Keratinocyte (primary cell): ENCODE data around the gene LCOR. TPM values are rescaled to one million over a fixed set of nuclear protein-coding genes. Genes with fewer than 3 reads are reported as not detected.
"Not testable (repeated sequence)": the region's sequence is repeated elsewhere in the genome, so short reads cannot be mapped to it uniquely, and the experiment has no call there.

Experiments
- DNase-seq: peaks from one replicate; pipeline ENCODE4 v3.0.0-alpha.2; 2011; ENCODE audit warnings: low read depth, missing footprints, low spot score
- FAIRE-seq: peaks from 2 replicates; lab custom pipeline; 2011; peaks lifted over from hg19 to GRCh38; lab: Jason Lieb, UNC
- H2AFZ ChIP-seq: 2 replicates; pipeline ENCODE4 v1.6.0; 2012; ENCODE audit warnings: low read length, control low read depth, inconsistent platforms; ENCODE audit not compliant: control insufficient read depth
- H3K27ac ChIP-seq: 2 replicates; pipeline ENCODE4 v1.5.1; 2011; ENCODE audit warnings: low read length; ENCODE audit not compliant: control insufficient read depth, insufficient read depth
- H3K27me3 ChIP-seq: 3 replicates; pipeline ENCODE4 v1.6.0; 2011; ENCODE audit warnings: low read length; ENCODE audit not compliant: control insufficient read depth, insufficient read depth; ENCODE audit errors: extremely low read depth
- H3K36me3 ChIP-seq, 2 experiments: 2 replicates in 1 of 2; 3 replicates in 1 of 2; pipeline ENCODE4 v1.5.1; 2011; ENCODE audit warnings: low read length in 2 of 2, mild to moderate bottlenecking in 1 of 2; ENCODE audit not compliant: control insufficient read depth in 2 of 2, insufficient read depth in 2 of 2; ENCODE audit errors: extremely low read depth in 1 of 2
- H3K4me1 ChIP-seq: 3 replicates; pipeline ENCODE4 v1.5.1; 2011; ENCODE audit warnings: low read length; ENCODE audit not compliant: control insufficient read depth, insufficient read depth; ENCODE audit errors: extremely low read depth
- H3K4me2 ChIP-seq: 3 replicates; pipeline ENCODE4 v1.6.0; 2011; ENCODE audit warnings: low read depth, low read length; ENCODE audit not compliant: control insufficient read depth, insufficient read depth; ENCODE audit errors: extremely low read depth
- H3K4me3 ChIP-seq, 3 experiments: fragments of 200-600 bp in 1 of 3; sonication (generic) in 1 of 3; 2 replicates in 2 of 3; 3 replicates in 1 of 3; pipeline ENCODE4 v1.5.1; 2011 to 2016; ENCODE audit warnings: low read length in 3 of 3, mild to moderate bottlenecking in 3 of 3, control low read depth in 2 of 3, inconsistent platforms in 1 of 3, low read depth in 1 of 3, mixed read lengths in 1 of 3, mixed run types in 1 of 3, moderate library complexity in 1 of 3; ENCODE audit not compliant: control insufficient read depth in 2 of 3, insufficient read depth in 2 of 3; ENCODE audit errors: extremely low read depth in 1 of 3
- H3K79me2 ChIP-seq: 2 replicates; pipeline ENCODE4 v1.6.0; 2012; ENCODE audit warnings: low read length; ENCODE audit not compliant: control insufficient read depth, insufficient read depth
- H3K9ac ChIP-seq: 3 replicates; pipeline ENCODE4 v1.6.0; 2011; ENCODE audit warnings: low read length; ENCODE audit not compliant: control insufficient read depth, insufficient read depth; ENCODE audit errors: extremely low read depth
- H3K9me1 ChIP-seq: 3 replicates; pipeline ENCODE4 v1.6.0; 2011; ENCODE audit warnings: low read length; ENCODE audit not compliant: control insufficient read depth, insufficient read depth; ENCODE audit errors: extremely low read depth
- H3K9me3 ChIP-seq: 2 replicates; pipeline ENCODE4 v1.5.1; 2012; ENCODE audit warnings: low read depth, low read length; ENCODE audit not compliant: control insufficient read depth
- H4K20me1 ChIP-seq: 3 replicates; pipeline ENCODE4 v1.6.0; 2011; ENCODE audit warnings: low read length; ENCODE audit not compliant: control insufficient read depth, insufficient read depth; ENCODE audit errors: extremely low read depth
- EZH2 ChIP-seq: IDR thresholded peaks from one replicate; pipeline ENCODE4 v1.6.1; 2012; ENCODE audit warnings: inconsistent platforms, mild to moderate bottlenecking, low read length, moderate library complexity
- dilution Hi-C: fragments of 300-500 bp; cut with MboI; formaldehyde crosslinking; loops from one replicate; pipeline ENCODE4 v1.7.0; 2020; ENCODE audit warnings: low sequenced_read_pairs; ENCODE audit not compliant: extremely low pct_ligation_motif_present
- polyA plus RNA-seq, 5 experiments: library from polyadenylated mRNA; depleted of rRNA in 3 of 5; stranded (reverse) in 3 of 5; stranded (forward) in 1 of 5; unstranded in 1 of 5; fragments of >200 nt; gene quantifications; 1 replicate in 1 of 5; 2 replicates in 3 of 5; 3 replicates in 1 of 5; pipeline versions ENCODE4 v1.2.1 to v1.2.3, GENCODE V29; 2011 to 2012; ENCODE audit warnings: missing spikeins in 2 of 5, low read depth in 1 of 5, low replicate concordance in 1 of 5
- TF ChIP-seq, protein P1 (sequence below), 3 experiments: IDR thresholded peaks in 1 of 3; conservative IDR thresholded peaks in 1 of 3; optimal IDR thresholded peaks in 1 of 3; 2 replicates in 2 of 3; 3 replicates in 1 of 3; pipeline versions ENCODE3 to v1.5.1; 2011; ENCODE audit warnings: low read length in 3 of 3, mild to moderate bottlenecking in 3 of 3, moderate library complexity in 2 of 3, control low read depth in 1 of 3, inconsistent platforms in 1 of 3; ENCODE audit not compliant: insufficient read depth in 2 of 3; ENCODE audit errors: extremely low read depth in 1 of 3

Gene LCOR
- polyA plus RNA-seq, 1 donor (not counting 4 experiments of a cell fraction or from before 2014, with no cell fraction given): 11.4 TPM

- H3K79me2 ChIP-seq: peaks cover 84% of the 10 kb centered on the region
- no peaks in the 10 kb centered on the region for H3K27me3 ChIP-seq
- FAIRE-seq: no peak
- peak overlapping the region; percentile 2 for H3K27ac ChIP-seq
- no peaks in the 10 kb centered on the region for H3K9me3 ChIP-seq
- H3K9ac ChIP-seq: no peak overlapping the region
- H3K9me1 ChIP-seq: no peaks in the 10 kb centered on the region
- dilution Hi-C loops: no loop called here
- no peak for TF ChIP-seq EZH2
- TF ChIP-seq, protein P1, sequence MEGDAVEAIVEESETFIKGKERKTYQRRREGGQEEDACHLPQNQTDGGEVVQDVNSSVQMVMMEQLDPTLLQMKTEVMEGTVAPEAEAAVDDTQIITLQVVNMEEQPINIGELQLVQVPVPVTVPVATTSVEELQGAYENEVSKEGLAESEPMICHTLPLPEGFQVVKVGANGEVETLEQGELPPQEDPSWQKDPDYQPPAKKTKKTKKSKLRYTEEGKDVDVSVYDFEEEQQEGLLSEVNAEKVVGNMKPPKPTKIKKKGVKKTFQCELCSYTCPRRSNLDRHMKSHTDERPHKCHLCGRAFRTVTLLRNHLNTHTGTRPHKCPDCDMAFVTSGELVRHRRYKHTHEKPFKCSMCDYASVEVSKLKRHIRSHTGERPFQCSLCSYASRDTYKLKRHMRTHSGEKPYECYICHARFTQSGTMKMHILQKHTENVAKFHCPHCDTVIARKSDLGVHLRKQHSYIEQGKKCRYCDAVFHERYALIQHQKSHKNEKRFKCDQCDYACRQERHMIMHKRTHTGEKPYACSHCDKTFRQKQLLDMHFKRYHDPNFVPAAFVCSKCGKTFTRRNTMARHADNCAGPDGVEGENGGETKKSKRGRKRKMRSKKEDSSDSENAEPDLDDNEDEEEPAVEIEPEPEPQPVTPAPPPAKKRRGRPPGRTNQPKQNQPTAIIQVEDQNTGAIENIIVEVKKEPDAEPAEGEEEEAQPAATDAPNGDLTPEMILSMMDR (optimal IDR thresholded peaks at IDR 0.05 in 1 of 3, IDR thresholded peaks at IDR 0.05 in 1 of 3, conservative IDR thresholded peaks at IDR 0.05 in 1 of 3; ENCODE audit: extremely low read depth in 1 of 3, insufficient read depth in 2 of 3, low read length in 3 of 3): no peak
- DNase-seq: no peak
- no peaks in the 10 kb centered on the region for H4K20me1 ChIP-seq
- no peaks in the 10 kb centered on the region for H3K36me3 ChIP-seq
- no peak overlapping the region for H2AFZ ChIP-seq
- H3K4me2 ChIP-seq: peak overlapping the region; percentile 45
- H3K4me1 ChIP-seq: peaks cover 31% of the 10 kb centered on the region
- H3K4me3 ChIP-seq: no peak overlapping the region
These were observed 14.3 kb downstream of the LCOR start for GRCh38 chr10:96846395-96846794.

DNA sequence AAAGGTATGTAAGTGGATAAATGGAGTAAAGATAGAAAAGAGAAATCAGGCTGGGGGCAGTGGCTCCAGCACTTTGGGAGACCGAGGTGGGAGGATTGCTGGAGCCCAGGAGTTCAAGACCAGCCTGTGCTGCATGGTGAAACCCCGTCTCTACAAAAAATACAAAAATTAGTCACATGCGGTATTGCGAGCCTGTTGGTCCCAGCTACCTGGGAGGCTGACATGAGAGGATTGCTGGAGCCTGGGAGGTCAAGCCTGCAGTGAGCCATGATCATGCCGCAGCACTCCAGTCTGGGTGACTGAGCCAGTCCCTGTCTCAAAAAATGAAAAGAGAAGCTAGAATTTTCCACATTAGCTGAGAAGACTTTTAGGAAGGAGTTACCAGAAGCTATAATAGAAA, 14.8 kb downstream of the LCOR start:
- H3K36me3 ChIP-seq: peaks cover 0 to 3% of the 10 kb centered on the region in 2 experiments
- TF ChIP-seq EZH2: no peak
- TF ChIP-seq, protein P1 (optimal IDR thresholded peaks at IDR 0.05 in 1 of 3, IDR thresholded peaks at IDR 0.05 in 1 of 3, conservative IDR thresholded peaks at IDR 0.05 in 1 of 3; ENCODE audit: extremely low read depth in 1 of 3, insufficient read depth in 2 of 3, low read length in 3 of 3): no peak
- peak overlapping the region; percentile 45 for H3K4me2 ChIP-seq
- H3K9ac ChIP-seq: no peak overlapping the region
- peaks cover 83% of the 10 kb centered on the region for H3K79me2 ChIP-seq
- no peaks in the 10 kb centered on the region for H4K20me1 ChIP-seq
- FAIRE-seq (no peak), DNase-seq (no peak)
- H3K27ac ChIP-seq: no peak overlapping the region
- no peak overlapping the region for H3K4me3 ChIP-seq
- H2AFZ ChIP-seq: no peak overlapping the region
- H3K4me1 ChIP-seq: peaks cover 31% of the 10 kb centered on the region
- H3K27me3 ChIP-seq: no peaks in the 10 kb centered on the region
- dilution Hi-C loops: no loop called here
- H3K9me3 ChIP-seq: no peaks in the 10 kb centered on the region
- no peaks in the 10 kb centered on the region for H3K9me1 ChIP-seq

DNA sequence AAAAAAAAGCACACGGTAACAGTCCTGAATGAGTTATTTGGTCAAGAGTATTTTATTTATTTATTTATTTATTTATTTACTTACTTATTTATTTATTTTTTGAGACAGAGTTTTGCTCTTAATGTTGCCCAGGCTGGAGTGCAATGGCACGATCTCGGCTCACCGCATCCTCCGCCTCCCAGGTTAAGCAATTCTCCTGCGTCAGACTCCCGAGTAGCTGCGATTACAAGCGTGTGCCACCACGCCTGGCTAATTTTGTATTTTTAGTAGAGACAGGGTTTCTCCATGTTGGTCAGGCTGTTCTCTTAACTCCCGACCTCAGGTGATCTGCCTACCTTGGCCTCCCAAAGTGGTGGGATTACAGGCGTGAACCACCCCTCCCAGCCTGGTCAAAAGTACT, 15.3 kb downstream of the LCOR start:
- H3K9me1 ChIP-seq, H3K9me3 ChIP-seq, H3K27me3 ChIP-seq, H3K27ac ChIP-seq, H4K20me1 ChIP-seq, DNase-seq, FAIRE-seq, H2AFZ ChIP-seq, H3K4me3 ChIP-seq, H3K9ac ChIP-seq, dilution Hi-C loops, H3K36me3 ChIP-seq, H3K4me2 ChIP-seq: not testable (repeated sequence)
- Histone ChIP-seq H3K79me2 (peaks cover 83% of the 10 kb centered on the region), H3K4me1 (peaks cover 31% of the 10 kb centered on the region)
